ENCODE results near the gene FAM241A. TPM values are rescaled to one million over a fixed set of nuclear protein-coding genes. Genes with fewer than 3 reads are reported as not detected.

The FAM241A gene
- total RNA-seq, 1 experiment from 2014 or later, result 0.74 TPM

- no peak for DNase-seq (ENCODE audit: low read depth, low spot score)
- in situ Hi-C loops (cut with HindIII; ENCODE audit: low pct_unique_long_range_greater_than_20kb, low sequenced_read_pairs), result no loop called here
These were observed 18.1 kb upstream of the FAM241A start for GRCh38 chr4:112127048-112127637.

DNA sequence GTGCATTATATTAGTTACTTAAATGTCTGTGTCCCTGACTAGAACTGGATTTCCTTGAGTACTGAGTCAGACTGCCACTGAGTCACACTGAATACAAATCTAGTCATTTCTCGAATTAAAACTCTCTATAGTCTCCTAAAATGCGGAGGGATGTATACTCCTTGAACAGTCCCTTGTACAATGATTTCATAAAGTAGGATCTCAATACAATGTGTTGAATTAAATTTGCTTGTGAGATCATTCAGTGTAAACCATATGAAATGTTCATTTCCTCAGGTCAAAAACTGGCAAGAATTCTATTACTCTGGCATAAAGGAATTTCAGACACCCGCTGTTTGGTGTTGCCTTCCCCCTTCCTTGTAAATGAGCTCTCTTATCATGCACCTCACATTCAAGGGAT is 17.5 kb upstream of the FAM241A start:
- no peak for DNase-seq (ENCODE audit: low read depth, low spot score)
- in situ Hi-C loops (cut with HindIII; ENCODE audit: low pct_unique_long_range_greater_than_20kb, low sequenced_read_pairs), result no loop called here

DNA sequence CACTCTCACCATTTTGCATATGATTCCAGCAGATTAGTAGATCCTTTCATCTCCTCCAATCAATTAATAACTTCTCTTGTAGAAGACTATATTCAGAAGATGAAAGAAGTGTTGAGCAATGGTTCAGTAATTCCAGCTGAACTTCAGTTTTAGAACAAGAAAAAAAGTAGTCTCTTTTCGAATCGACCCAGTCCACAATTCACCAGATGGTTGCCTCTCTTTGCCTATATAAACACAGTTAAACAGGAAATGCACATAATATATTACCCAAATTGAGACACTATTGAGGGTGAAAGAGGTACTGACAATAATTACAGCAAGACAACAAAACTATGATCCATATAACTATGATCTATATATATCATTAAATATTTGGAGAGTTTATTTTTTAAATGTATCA is 16.8 kb upstream of the FAM241A start:
- in situ Hi-C loops (cut with HindIII; ENCODE audit: low pct_unique_long_range_greater_than_20kb, low sequenced_read_pairs), result no loop called here
- no peak for DNase-seq (ENCODE audit: low read depth, low spot score)

GRCh38 chr4:112130906-112131305 is 14.3 kb upstream of the FAM241A start:
- in situ Hi-C loops (cut with HindIII; ENCODE audit: low pct_unique_long_range_greater_than_20kb, low sequenced_read_pairs), result no loop called here
- peak; percentile 50 for DNase-seq (ENCODE audit: low read depth, low spot score)

- DNase-seq (ENCODE audit: low read depth, low spot score), result no peak
- in situ Hi-C loops (cut with HindIII; ENCODE audit: low pct_unique_long_range_greater_than_20kb, low sequenced_read_pairs), result no loop called here
These were observed 8.7 kb upstream of the FAM241A start for GRCh38 chr4:112136551-112136950.

GRCh38 chr4:112138538-112138937 is 6.7 kb upstream of the FAM241A start:
- no peak for DNase-seq (ENCODE audit: low read depth, low spot score)
- in situ Hi-C loops (cut with HindIII; ENCODE audit: low pct_unique_long_range_greater_than_20kb, low sequenced_read_pairs), result no loop called here

DNA sequence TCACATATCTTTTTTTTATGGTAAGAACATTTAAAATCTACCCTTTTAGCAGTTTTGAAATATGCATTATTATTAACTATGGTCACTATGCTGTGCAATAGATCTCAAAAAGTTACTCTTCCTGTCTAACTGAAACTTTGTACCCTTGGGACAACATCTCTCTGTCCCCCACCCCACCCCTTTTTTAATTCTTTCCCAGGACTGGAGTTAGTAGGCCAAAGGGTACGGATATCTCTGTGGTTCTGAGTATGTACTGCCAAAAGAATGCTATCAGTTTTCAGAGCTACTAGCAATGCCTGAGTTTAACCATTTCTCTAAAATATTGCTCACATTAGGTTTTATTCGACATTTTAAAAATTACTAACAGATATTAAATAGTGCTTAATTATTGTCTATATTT is 4.7 kb upstream of the FAM241A start:
- DNase-seq (ENCODE audit: low read depth, low spot score), result no peak
- in situ Hi-C loops (cut with HindIII; ENCODE audit: low pct_unique_long_range_greater_than_20kb, low sequenced_read_pairs), result no loop called here

DNA sequence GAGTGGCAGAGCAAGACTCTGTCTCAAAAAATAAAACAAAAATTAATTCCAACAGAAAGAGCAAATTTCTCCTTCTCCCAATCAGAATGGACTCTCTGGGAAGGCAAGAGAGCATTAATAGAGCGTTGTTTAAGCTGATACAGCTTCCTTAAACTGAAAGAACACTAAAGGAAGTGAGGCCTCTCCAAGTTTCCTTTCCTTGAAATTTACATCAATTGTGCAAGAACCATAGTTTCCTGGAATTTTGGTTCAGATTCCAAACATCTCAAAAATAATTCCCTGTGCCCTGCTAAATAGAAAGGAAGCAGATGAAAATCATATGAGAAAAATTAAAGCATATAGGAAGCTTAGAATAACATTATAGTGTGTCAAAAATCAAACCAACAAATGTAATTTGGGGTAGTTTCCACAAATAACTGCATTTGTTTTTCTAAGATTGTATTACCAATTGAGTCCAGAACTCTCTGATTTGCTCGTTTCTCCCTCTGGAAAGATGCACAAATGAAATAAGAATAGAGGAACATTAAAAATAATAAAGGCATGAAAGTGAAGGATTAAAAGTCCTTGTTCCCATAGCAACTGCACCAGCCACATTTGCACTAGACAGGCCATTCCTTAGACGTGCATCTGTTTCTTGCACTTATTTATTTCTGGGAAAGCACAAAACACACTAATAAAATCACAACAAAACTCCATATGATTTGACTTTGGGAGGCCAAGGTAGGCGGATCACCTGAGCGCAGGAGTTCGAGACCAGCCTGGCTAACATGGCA is 3.7 kb upstream of the FAM241A start:
- no peak for DNase-seq (ENCODE audit: low read depth, low spot score)
- in situ Hi-C loops (cut with HindIII; ENCODE audit: low pct_unique_long_range_greater_than_20kb, low sequenced_read_pairs), result no loop called here

GRCh38 chr4:112142182-112142581 is 3.1 kb upstream of the FAM241A start:
- in situ Hi-C loops (cut with HindIII; ENCODE audit: low pct_unique_long_range_greater_than_20kb, low sequenced_read_pairs), result no loop called here
- no peak for DNase-seq (ENCODE audit: low read depth, low spot score)

DNA sequence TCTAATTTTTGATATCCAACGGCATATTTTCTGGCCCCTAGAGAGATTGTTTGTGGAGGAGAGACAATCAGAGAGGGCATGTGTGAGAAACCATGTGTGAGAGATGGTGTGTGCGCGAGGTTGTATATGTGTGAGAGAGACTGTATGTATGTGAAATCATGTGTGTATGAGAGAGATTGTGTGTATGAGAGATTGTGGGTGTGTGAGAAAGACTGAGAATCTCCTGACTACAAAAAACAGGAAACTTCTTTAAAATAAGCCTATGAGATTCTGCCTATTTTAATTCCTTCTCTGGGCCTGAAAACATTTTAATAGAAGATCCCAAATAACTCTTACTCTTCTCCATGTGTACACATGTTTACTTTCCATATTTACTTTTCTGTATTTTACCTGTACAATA is 1.5 kb upstream of the FAM241A start:
- DNase-seq (ENCODE audit: low read depth, low spot score), result no peak
- in situ Hi-C loops (cut with HindIII; ENCODE audit: low pct_unique_long_range_greater_than_20kb, low sequenced_read_pairs), result no loop called here

DNA sequence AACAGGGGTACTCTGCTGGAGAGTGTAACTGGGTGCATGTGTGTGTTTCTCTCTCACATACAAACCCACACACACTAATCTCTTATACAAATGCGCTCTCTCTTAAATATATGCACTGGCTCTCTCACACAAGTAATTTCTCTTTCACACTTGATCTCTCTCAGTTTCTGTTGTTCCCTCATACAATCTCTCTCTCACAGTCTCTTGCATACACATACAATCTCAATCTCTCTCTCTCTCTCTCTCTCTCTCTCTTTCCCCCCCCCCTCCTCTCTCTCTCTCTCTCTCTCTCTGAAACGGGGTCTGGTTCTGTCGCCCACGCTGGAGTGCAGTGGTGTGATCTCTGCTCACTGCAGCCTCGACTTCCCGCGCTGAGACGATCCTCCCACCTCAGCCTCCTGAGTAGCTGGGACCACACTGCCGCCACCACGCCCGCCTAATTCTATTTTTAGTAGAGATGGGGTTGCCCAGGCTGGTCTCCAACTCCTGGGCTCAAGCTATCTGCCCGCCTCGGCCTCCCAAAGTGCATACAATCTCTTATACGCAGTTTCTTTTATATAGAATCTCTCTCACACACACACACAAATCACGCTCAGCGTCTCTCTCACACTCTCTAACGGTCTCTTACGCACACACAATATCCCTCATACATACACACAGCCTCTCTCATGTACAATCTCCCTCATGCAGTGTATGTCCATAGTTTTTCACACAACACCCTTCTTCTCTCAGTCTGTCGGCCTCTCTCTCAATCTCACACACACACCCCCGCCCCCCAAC is 518 bp upstream of the FAM241A start:
- in situ Hi-C loops (cut with HindIII; ENCODE audit: low pct_unique_long_range_greater_than_20kb, low sequenced_read_pairs), result no loop called here
- DNase-seq (ENCODE audit: low read depth, low spot score), result no peak

- peak; percentile 31 for DNase-seq (ENCODE audit: low read depth, low spot score)
- in situ Hi-C loops (cut with HindIII; ENCODE audit: low pct_unique_long_range_greater_than_20kb, low sequenced_read_pairs), result no loop called here
These were observed 692 bp downstream of the FAM241A start for GRCh38 chr4:112145790-112146501.

DNA sequence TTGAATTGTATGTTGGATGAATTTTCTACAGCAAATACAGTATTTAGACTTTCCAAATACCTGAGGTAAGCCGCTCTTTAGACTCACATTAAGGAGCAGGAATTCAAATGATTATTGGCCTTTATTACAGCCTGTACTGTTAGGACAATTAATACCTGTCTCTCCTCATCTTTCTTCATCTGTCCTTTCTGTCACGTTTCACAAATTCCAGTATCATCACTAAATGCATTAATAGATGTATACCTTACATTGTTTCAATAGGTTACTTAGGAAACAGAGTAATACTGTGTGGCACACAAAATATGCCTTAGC is 1.2 kb downstream of the FAM241A start:
- no peak for DNase-seq (ENCODE audit: low read depth, low spot score)
- in situ Hi-C loops (cut with HindIII; ENCODE audit: low pct_unique_long_range_greater_than_20kb, low sequenced_read_pairs), result no loop called here

GRCh38 chr4:112147697-112148096 is 2.4 kb downstream of the FAM241A start:
- in situ Hi-C loops (cut with HindIII; ENCODE audit: low pct_unique_long_range_greater_than_20kb, low sequenced_read_pairs), result no loop called here
- DNase-seq (ENCODE audit: low read depth, low spot score), result no peak

GRCh38 chr4:112150920-112151319 is 5.7 kb downstream of the FAM241A start:
- DNase-seq (ENCODE audit: low read depth, low spot score), result no peak
- in situ Hi-C loops (cut with HindIII; ENCODE audit: low pct_unique_long_range_greater_than_20kb, low sequenced_read_pairs), result no loop called here

- in situ Hi-C loops (cut with HindIII; ENCODE audit: low pct_unique_long_range_greater_than_20kb, low sequenced_read_pairs), result no loop called here
- DNase-seq (ENCODE audit: low read depth, low spot score), result no peak
These were observed 7.3 kb downstream of the FAM241A start for GRCh38 chr4:112152521-112152920.

DNA sequence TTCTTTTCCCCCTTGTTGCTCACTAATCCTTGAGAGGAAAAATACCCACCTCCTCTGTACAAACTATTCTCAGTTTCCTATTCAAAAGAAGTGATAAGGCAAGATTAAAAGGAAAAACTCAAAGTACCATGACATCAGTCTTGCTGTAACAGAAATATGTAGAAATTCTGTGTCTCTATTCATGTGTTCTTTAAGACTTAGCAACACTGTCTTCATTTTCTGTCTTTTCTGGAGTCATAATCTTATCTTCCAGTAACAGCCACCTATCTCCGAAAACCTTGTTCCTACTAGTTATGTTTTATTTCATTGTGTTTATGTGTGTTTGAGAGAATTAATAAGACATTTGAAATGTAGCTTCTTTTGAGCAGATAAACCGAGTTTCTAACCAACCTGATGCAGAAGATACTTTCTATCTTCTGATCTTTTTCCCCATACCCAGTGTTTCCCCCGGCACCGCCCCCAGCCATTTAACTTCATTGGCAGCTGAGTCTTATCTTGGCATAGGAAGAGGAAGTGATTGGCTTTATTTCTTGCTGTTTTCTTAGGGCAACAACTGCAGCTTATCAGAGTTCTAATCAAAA is 8.0 kb downstream of the FAM241A start:
- no peak for DNase-seq (ENCODE audit: low read depth, low spot score)
- in situ Hi-C loops (cut with HindIII; ENCODE audit: low pct_unique_long_range_greater_than_20kb, low sequenced_read_pairs), result no loop called here

DNA sequence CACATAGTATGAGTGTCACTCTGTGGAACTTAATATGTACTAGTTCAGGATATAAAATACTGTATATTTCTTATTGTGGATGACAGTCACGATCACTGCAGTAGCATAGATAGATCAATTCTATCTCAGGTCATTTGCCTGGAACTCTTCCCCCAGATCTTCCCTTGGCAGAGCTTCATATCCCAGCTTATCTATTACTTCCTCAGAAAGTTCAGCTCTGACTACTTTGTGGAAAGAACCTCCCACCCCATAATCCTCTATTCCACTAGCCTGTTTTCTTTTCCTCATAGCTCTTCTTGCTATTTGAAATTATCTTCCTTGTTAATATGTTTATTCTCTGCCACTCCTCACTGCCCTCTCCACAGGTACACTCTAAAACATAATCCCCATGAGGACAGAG is 10.9 kb downstream of the FAM241A start:
- in situ Hi-C loops (cut with HindIII; ENCODE audit: low pct_unique_long_range_greater_than_20kb, low sequenced_read_pairs), result no loop called here
- no peak for DNase-seq (ENCODE audit: low read depth, low spot score)

Measured in SK-MEL-5 (cell line).